Psoas muscle (tissue), 8 donors: ENCODE data around the gene TMEM132C. TPM values are rescaled to one million over a fixed set of nuclear protein-coding genes. Genes with fewer than 3 reads are reported as not detected.

Experiments
- ATAC-seq, 4 donors: fragments of 200-7000 bp; cut with Tn5 transposase; one replicate each; pipeline ENCODE4 v1.9.1; 2020; ENCODE audit warnings: moderate library complexity in 3 of 4, mild to moderate bottlenecking in 2 of 4
- DNase-seq, 2 donors: peaks; one replicate each; pipeline ENCODE4 v3.0.0-alpha.2; 2020
- H3K27ac ChIP-seq: fragments of 200-600 bp; one replicate; pipeline ENCODE4 v1.8.0; 2022
- H3K27me3 ChIP-seq, 3 donors: fragments of 200-600 bp in 1 of 3; one replicate each; pipeline versions ENCODE4 v1.6.1 to v1.8.0; 2013 to 2022; ENCODE audit warnings: low read length in 2 of 3, mild to moderate bottlenecking in 2 of 3, moderate library complexity in 1 of 3; ENCODE audit not compliant: insufficient read depth in 3 of 3
- H3K36me3 ChIP-seq, 2 donors: fragments of 200-600 bp in 1 of 2; one replicate each; pipeline versions ENCODE4 v1.6.1 to v1.8.0; 2013 to 2022; ENCODE audit warnings: low read depth in 1 of 2, mild to moderate bottlenecking in 1 of 2, moderate library complexity in 1 of 2; ENCODE audit not compliant: insufficient read depth in 1 of 2
- H3K4me1 ChIP-seq: fragments of 200-600 bp; one replicate; pipeline ENCODE4 v1.8.0; 2022
- H3K4me3 ChIP-seq: fragments of 200-600 bp; one replicate; pipeline ENCODE4 v1.8.0; 2022; ENCODE audit warnings: mild to moderate bottlenecking
- H3K9me3 ChIP-seq: fragments of 200-600 bp; one replicate; pipeline ENCODE4 v1.8.0; 2022
- CTCF ChIP-seq: fragments of 200-600 bp; IDR thresholded peaks from one replicate; pipeline ENCODE4 v1.8.0; 2022; ENCODE audit warnings: antibody characterized with exemption
- WGBS, 3 donors: extraction: QIAGEN DNeasy Blood & Tissue Kit; methylation state at CpG; one replicate each; pipeline versions ENCODE4 v1.1.6 to v1.1.7; 2013; 5-methylcytosine and 5-hydroxymethylcytosine counted together
- intact Hi-C, 2 donors: fragments of 100-400 bp; cut with DNase I; formaldehyde crosslinking; loops; one replicate each; pipeline versions ENCODE4 v1.11.0 to v1.14.2; 2022
- polyA plus RNA-seq, 3 donors: library from polyadenylated mRNA; stranded (reverse); fragments of 200-250 nt; gene quantifications; one replicate each; pipeline ENCODE4 v1.2.3, GENCODE V29; 2013
- total RNA-seq, 4 donors: library from RNA; stranded (reverse); fragmentation: NEBNext Ultra II Directional in 2 of 4; extraction: Animal tissue kit (Norgen Biotek cat#: 25700) in 2 of 4; gene quantifications; one replicate each; pipeline versions ENCODE4 v1.2.1 to v1.2.4, GENCODE V29; 2021 to 2023
- donor health status: healthy with polysubstance abuse.
- donor health status: DM: no; HTN: no; CAD: no; lungs with moderate emphysema.
- donor health status: Bipolar disorder and iron deficiency.
- donor health status: healthy.
- donor health status: DM: yes; HTN: yes; CAD: no.
- donor health status: DM: no; HTN: no; CAD: no.
- donor health status: DM: no; HTN: no; CAD: no.
- donor health status: DM: yes; HTN: yes; CAD: no.

TMEM132C gene
- total and polyA plus RNA-seq, 7 donors, result 0.16 to 0.77 (median 0.47) TPM

- no peak overlapping the region for H3K27ac ChIP-seq
- DNase-seq, result no peak
- WGBS, 3 donors, result 30 to 36% (median 35%) methylated on average over 16 of the region's 16 CpGs
- H3K4me3 ChIP-seq, result no peak overlapping the region
- no peaks in the 10 kb centered on the region for H3K36me3 ChIP-seq
- no peak for ATAC-seq
- H3K9me3 ChIP-seq, result no peaks in the 10 kb centered on the region
- H3K4me1 ChIP-seq, result no peaks in the 10 kb centered on the region
- TF ChIP-seq CTCF, result no peak
- no peaks in the 10 kb centered on the region for H3K27me3 ChIP-seq
- intact Hi-C loops, result no loop called here
Measured at GRCh38 chr12:128402486-128403243, 135.7 kb downstream of the TMEM132C start.

DNA sequence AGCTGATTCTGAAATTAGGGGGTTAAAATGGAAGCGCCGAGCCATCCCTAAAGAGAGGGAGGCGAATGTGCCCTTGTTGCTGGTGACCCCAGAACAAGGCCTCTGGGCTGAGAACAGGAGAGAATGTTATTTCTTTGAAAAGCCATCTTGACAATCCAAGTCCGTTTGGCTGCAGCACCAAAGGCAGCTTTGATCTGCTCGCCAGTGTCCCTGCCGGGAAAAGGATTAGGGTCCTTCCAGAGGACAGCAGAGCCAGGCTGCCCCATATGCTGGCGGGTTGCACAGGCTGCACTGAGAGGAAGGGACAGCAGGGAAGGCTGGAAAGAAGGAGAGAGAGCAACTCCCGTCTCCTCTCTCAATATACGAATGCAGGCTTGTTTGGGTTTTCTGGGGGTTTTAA is 141.7 kb downstream of the TMEM132C start:
- Histone ChIP-seq H3K36me3 (no peaks in the 10 kb centered on the region), H3K9me3 (no peaks in the 10 kb centered on the region), H3K4me3 (no peak overlapping the region), H3K27ac (no peak overlapping the region), H3K27me3 (no peaks in the 10 kb centered on the region), H3K4me1 (no peaks in the 10 kb centered on the region)
- DNase-seq, result no peak
- TF ChIP-seq CTCF, result no peak
- intact Hi-C loops, result no loop called here
- no peak for ATAC-seq
- WGBS, 3 donors, result 23 to 30% (median 24%) methylated on average over 9 of the region's 9 CpGs

DNA sequence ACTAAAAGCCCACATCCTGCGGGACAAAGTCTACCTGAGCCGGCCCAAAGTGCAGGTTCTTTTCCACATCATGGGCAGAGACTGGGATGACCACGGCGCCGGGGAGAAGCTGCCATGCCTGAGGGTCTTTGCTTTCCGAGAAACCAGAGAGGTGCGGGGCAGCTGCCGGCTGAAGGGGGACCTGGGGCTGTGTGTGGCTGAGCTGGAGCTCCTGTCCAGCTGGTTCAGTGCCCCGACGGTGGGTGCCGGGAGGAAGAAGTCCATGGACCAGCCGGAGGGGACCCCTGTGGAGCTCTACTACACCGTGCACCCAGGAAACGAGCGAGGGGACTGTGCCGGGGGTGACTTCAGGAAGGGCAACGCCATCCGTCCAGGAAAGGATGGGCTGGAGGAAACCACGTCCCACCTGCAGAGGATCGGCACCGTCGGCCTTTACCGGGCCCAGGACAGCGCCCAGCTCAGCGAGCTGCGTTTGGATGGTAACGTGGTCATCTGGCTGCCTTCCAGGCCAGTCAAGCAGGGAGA is 148.1 kb downstream of the TMEM132C start:
- DNase-seq (no peak), ATAC-seq (no peak)
- intact Hi-C loops, result no loop called here
- no peak overlapping the region for H3K4me3 ChIP-seq
- H3K36me3 ChIP-seq, result no peaks in the 10 kb centered on the region
- no peaks in the 10 kb centered on the region for H3K27me3 ChIP-seq
- no peaks in the 10 kb centered on the region for H3K9me3 ChIP-seq
- WGBS, 3 donors, result 91 to 92% (median 91%) methylated on average over 27 of the region's 27 CpGs
- H3K4me1 ChIP-seq, result no peaks in the 10 kb centered on the region
- no peak overlapping the region for H3K27ac ChIP-seq
- TF ChIP-seq CTCF, result no peak

- Histone ChIP-seq H3K4me3 (no peak overlapping the region), H3K27me3 (no peaks in the 10 kb centered on the region), H3K36me3 (no peaks in the 10 kb centered on the region), H3K27ac (no peak overlapping the region), H3K4me1 (no peaks in the 10 kb centered on the region), H3K9me3 (no peaks in the 10 kb centered on the region)
- 26 to 45% (median 42%) methylated on average over 5 of the region's 5 CpGs for WGBS, 3 donors
- intact Hi-C loops, result no loop called here
- TF ChIP-seq CTCF, result no peak
- DNase-seq (no peak), ATAC-seq (no peak)
Measured at GRCh38 chr12:128418944-128419343, 152.0 kb downstream of the TMEM132C start.
